Stomach (tissue), 9 donors: ENCODE data around the gene IGFBP3. TPM values are rescaled to one million over a fixed set of nuclear protein-coding genes. Genes with fewer than 3 reads are reported as not detected.

Experiments
- DNase-seq, 2 donors: peaks; one replicate each; pipeline versions ENCODE4 v3.0.0 to v3.0.0-alpha.2; 2013 to 2019
- H3K27ac ChIP-seq, 5 donors: fragments of 200-600 bp in 4 of 5; sonication (generic) in 4 of 5; one replicate each; pipeline ENCODE4 v1.5.1; 2013 to 2019; ENCODE audit warnings: mild to moderate bottlenecking in 1 of 5, moderate library complexity in 1 of 5
- H3K27me3 ChIP-seq, 3 donors: fragments of 200-600 bp; sonication (generic); one replicate each; pipeline ENCODE4 v1.5.1; 2017 to 2019; ENCODE audit warnings: mixed run types in 1 of 3
- H3K36me3 ChIP-seq, 4 donors: fragments of 200-600 bp; sonication (generic); 1 replicate in 3 of 4; 2 replicates in 1 of 4; pipeline ENCODE4 v1.5.1; 2016 to 2019
- H3K4me1 ChIP-seq, 4 donors: fragments of 200-600 bp; sonication (generic); one replicate each; pipeline ENCODE4 v1.5.1; 2016 to 2019
- H3K4me3 ChIP-seq, 4 donors: fragments of 200-600 bp; sonication (generic) in 3 of 4; one replicate each; pipeline ENCODE4 v1.5.1; 2016 to 2019; ENCODE audit warnings: mild to moderate bottlenecking in 1 of 4
- H3K9me3 ChIP-seq, 4 donors: fragments of 200-600 bp; sonication (generic); one replicate each; pipeline ENCODE4 v1.5.1; 2016 to 2019
- EP300 ChIP-seq: sonication (generic); formaldehyde crosslinking; IDR thresholded peaks from one replicate; pipeline ENCODE4 v1.6.1; 2017; ENCODE audit warnings: antibody characterized with exemption
- POLR2A ChIP-seq, 4 donors: fragments of 450-650 bp; IDR thresholded peaks; one replicate each; pipeline ENCODE4 v1.6.1; 2016; ENCODE audit warnings: antibody characterized with exemption in 4 of 4, control low read depth in 2 of 4, mild to moderate bottlenecking in 1 of 4, moderate library complexity in 1 of 4
- POLR2AphosphoS5 ChIP-seq, 3 donors: sonication (generic); formaldehyde crosslinking; IDR thresholded peaks; one replicate each; pipeline ENCODE4 v1.6.1; 2016; ENCODE audit warnings: antibody characterized with exemption in 3 of 3
- WGBS, 5 donors: extraction: QIAGEN DNeasy Blood & Tissue Kit in 3 of 5; methylation state at CpG; one replicate each; pipeline versions ENCODE4 v1.1.5 to v1.1.7; 2013 to 2018; 5-methylcytosine and 5-hydroxymethylcytosine counted together
- intact Hi-C: fragments of 100-400 bp; cut with DNase I; formaldehyde crosslinking; loops from one replicate; pipeline ENCODE4 v1.15.1; 2023; ENCODE audit warnings: low total_unique reads
- polyA plus RNA-seq, 3 donors: library from polyadenylated mRNA; stranded (reverse); fragments of 200-250 nt; gene quantifications; one replicate each; pipeline ENCODE4 v1.2.3, GENCODE V29; 2013
- total RNA-seq, 5 donors: library from RNA; depleted of rRNA; stranded (reverse); fragments of >200 nt; gene quantifications; one replicate each; pipeline versions ENCODE4 v1.1.0 to v1.2.3, GENCODE V29; 2014 to 2016
- TF ChIP-seq, protein P1 (sequence below), 7 experiments: fragments of 450-650 bp in 4 of 7; fragments of 200-600 bp in 3 of 7; sonication (generic) in 3 of 7; IDR thresholded peaks; one replicate each; pipeline ENCODE4 v1.5.1; 2016 to 2019; ENCODE audit warnings: antibody characterized with exemption in 7 of 7, control low read depth in 2 of 7, mild to moderate bottlenecking in 1 of 7
- donor health status: healthy with polysubstance abuse.
- donor health status: Bipolar disorder and iron deficiency.
- donor health status: healthy.

The IGFBP3 gene
- total and polyA plus RNA-seq, 8 donors: 12.1 to 218 (median 53.9) TPM

GRCh38 chr7:45867471-45867870 lies 53.6 kb downstream of the IGFBP3 start:
- H3K9me3 ChIP-seq: peaks cover 0 to 3% (median 0%) of the 10 kb centered on the region in 4 donors
- H3K4me1 ChIP-seq: no peaks in the 10 kb centered on the region
- H3K27ac ChIP-seq: no peak overlapping the region
- TF ChIP-seq EP300 (no peak), POLR2A (IDR thresholded peaks at IDR 0.05) (no peak), POLR2AphosphoS5 (IDR thresholded peaks at IDR 0.05) (no peak)
- TF ChIP-seq, protein P1, sequence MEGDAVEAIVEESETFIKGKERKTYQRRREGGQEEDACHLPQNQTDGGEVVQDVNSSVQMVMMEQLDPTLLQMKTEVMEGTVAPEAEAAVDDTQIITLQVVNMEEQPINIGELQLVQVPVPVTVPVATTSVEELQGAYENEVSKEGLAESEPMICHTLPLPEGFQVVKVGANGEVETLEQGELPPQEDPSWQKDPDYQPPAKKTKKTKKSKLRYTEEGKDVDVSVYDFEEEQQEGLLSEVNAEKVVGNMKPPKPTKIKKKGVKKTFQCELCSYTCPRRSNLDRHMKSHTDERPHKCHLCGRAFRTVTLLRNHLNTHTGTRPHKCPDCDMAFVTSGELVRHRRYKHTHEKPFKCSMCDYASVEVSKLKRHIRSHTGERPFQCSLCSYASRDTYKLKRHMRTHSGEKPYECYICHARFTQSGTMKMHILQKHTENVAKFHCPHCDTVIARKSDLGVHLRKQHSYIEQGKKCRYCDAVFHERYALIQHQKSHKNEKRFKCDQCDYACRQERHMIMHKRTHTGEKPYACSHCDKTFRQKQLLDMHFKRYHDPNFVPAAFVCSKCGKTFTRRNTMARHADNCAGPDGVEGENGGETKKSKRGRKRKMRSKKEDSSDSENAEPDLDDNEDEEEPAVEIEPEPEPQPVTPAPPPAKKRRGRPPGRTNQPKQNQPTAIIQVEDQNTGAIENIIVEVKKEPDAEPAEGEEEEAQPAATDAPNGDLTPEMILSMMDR (IDR thresholded peaks at IDR 0.05): no peak
- WGBS, 5 donors: 67 to 83% (median 74%) methylated on average over 2 of the region's 2 CpGs
- intact Hi-C loops: loop anchor here (10.0 kb wide), 1 partner anchor 713 kb away; the partner anchor contains the start of gene RAMP3
- no peak overlapping the region for H3K4me3 ChIP-seq
- peaks cover 0 to 32% (median 0%) of the 10 kb centered on the region in 3 donors for H3K27me3 ChIP-seq
- no peak for DNase-seq
- H3K36me3 ChIP-seq: no peaks in the 10 kb centered on the region

- TF ChIP-seq POLR2AphosphoS5 (IDR thresholded peaks at IDR 0.05): no peak
- TF ChIP-seq EP300: no peak
- TF ChIP-seq, protein P1 (IDR thresholded peaks at IDR 0.05): no peak
- TF ChIP-seq POLR2A (IDR thresholded peaks at IDR 0.05): no peak
- H3K27me3 ChIP-seq: peaks cover 0 to 43% (median 0%) of the 10 kb centered on the region in 3 donors
- WGBS, 5 donors: 61 to 75% (median 69%) methylated on average over 13 of the region's 13 CpGs
- H3K4me1 ChIP-seq: no peaks in the 10 kb centered on the region
- no peak overlapping the region for H3K27ac ChIP-seq
- H3K4me3 ChIP-seq: no peak overlapping the region
- intact Hi-C loops: loop anchor here (10.0 kb wide), 1 partner anchor 711 kb away; the partner anchor contains the start of gene RAMP3
- DNase-seq: no peak
- no peaks in the 10 kb centered on the region for H3K36me3 ChIP-seq
- peaks cover 0 to 3% (median 0%) of the 10 kb centered on the region in 4 donors for H3K9me3 ChIP-seq
Measured at GRCh38 chr7:45865594-45866410, 55.3 kb downstream of the IGFBP3 start.

GRCh38 chr7:45863715-45864114 lies 57.4 kb downstream of the IGFBP3 start:
- WGBS, 5 donors: 59 to 79% (median 68%) methylated on average over 5 to 9 of the region's 9 CpGs

More at GRCh38 chr7:45863715-45864114, 57.4 kb downstream of the IGFBP3 start:
- H3K4me1 ChIP-seq: no peaks in the 10 kb centered on the region
- intact Hi-C loops: loop anchor here (10.0 kb wide), 1 partner anchor 709 kb away; the partner anchor contains the start of gene RAMP3
- peaks cover 0 to 55% (median 0%) of the 10 kb centered on the region in 3 donors for H3K27me3 ChIP-seq
- TF ChIP-seq POLR2A (IDR thresholded peaks at IDR 0.05) (no peak), POLR2AphosphoS5 (IDR thresholded peaks at IDR 0.05) (no peak), EP300 (no peak)
- TF ChIP-seq, protein P1 (IDR thresholded peaks at IDR 0.05): no peak
- peaks cover 0 to 3% (median 0%) of the 10 kb centered on the region in 4 donors for H3K9me3 ChIP-seq
- no peaks in the 10 kb centered on the region for H3K36me3 ChIP-seq
- no peak overlapping the region for H3K27ac ChIP-seq
- no peak overlapping the region for H3K4me3 ChIP-seq
- no peak for DNase-seq

Other genes with a start within 250 kb of the IGFBP3 start
- gene CCDC201, start 48.2 kb downstream of the IGFBP3 start, total RNA-seq: not detected
- gene CCDC201, start 48.2 kb downstream of the IGFBP3 start, polyA plus RNA-seq: not detected
- under 1 TPM in 1 of 5 donors, not detected in 4; 0.55 TPM for gene IGFBP1, start 32.8 kb downstream of the IGFBP3 start, total RNA-seq
- gene IGFBP1, start 32.8 kb downstream of the IGFBP3 start, polyA plus RNA-seq: not detected